Amygdala (tissue), 56 donors: Measurements from ENCODE around the gene SUPT5H.

Source experiments
- DNase-seq, 56 donors: peaks; one replicate each; lab custom pipeline; 2025; lab: John Stamatoyannopoulos, UW

Gene SUPT5H

GRCh38 chr19:39515551-39516191 lies 70.3 kb downstream of the SUPT5H start:
- no peak for DNase-seq

DNA sequence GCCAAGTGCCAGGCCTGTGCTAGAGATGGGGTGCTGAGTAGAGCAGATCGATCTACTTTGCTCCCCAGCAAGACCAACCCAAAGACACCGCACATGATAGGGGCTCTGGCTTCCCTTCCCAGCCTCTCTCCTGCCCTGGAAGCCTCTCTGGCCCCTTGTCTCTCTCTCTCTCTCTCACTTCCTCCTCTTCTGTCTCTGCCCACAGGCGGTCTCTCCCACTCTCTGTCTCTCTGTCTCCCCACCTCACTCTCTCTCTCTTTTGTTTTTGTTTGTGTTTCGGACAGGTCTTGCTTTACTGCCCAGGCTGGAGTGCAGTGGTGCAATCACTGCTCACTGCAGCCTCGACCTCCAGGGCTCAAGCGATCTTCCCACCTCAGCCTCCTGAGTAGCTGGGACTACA lies 70.9 kb downstream of the SUPT5H start:
- no peak for DNase-seq

- no peak for DNase-seq
Measured at GRCh38 chr19:39517432-39517831, 72.0 kb downstream of the SUPT5H start.

DNA sequence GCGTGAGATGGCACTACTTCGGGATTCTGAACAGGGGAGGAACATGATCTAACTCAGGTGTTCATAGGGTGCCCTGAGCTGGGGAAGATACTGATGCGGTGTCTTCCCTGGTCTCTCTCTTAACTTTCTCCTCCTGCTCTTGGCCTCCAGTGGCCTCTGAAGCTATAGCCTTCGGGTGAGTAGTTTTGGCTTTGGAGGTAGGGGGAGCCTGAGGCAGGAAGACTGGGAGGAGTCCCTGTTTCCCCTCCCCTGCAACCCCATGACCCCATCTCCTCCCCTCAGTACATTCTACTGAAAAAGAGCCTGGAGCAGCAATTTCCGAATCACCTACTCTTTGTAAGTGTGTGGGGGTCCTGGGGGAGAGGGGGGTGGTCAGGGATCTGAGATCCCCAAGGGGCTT lies 73.1 kb downstream of the SUPT5H start:
- DNase-seq: no peak

- DNase-seq: no peak
Measured at GRCh38 chr19:39518975-39519374, 73.6 kb downstream of the SUPT5H start.

- DNase-seq: no peak
Measured at GRCh38 chr19:39520541-39521484, 75.4 kb downstream of the SUPT5H start.

GRCh38 chr19:39524495-39524894 lies 79.1 kb downstream of the SUPT5H start:
- DNase-seq: no peak

DNA sequence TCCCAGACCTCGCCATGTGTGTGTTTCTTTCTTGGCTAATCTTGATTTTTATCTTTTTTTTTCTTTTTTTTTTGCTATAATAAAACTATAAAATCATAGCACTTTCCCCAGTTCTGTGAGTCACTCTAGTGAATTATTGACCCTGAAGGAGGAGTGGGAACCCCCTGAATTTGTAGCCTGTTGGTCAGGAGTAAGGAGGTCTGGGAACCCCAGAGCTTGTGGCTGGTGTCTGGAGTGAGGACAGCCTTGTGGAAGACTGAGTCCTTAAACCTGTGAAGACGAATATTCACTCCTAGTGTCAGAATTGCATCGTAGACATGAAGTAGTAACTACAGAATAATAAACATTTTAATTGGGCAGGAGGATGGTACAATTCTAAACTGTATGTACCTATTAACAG lies 79.8 kb downstream of the SUPT5H start:
- DNase-seq: no peak
